Measurements from ENCODE around the gene WDR86.

WDR86 gene

DNA sequence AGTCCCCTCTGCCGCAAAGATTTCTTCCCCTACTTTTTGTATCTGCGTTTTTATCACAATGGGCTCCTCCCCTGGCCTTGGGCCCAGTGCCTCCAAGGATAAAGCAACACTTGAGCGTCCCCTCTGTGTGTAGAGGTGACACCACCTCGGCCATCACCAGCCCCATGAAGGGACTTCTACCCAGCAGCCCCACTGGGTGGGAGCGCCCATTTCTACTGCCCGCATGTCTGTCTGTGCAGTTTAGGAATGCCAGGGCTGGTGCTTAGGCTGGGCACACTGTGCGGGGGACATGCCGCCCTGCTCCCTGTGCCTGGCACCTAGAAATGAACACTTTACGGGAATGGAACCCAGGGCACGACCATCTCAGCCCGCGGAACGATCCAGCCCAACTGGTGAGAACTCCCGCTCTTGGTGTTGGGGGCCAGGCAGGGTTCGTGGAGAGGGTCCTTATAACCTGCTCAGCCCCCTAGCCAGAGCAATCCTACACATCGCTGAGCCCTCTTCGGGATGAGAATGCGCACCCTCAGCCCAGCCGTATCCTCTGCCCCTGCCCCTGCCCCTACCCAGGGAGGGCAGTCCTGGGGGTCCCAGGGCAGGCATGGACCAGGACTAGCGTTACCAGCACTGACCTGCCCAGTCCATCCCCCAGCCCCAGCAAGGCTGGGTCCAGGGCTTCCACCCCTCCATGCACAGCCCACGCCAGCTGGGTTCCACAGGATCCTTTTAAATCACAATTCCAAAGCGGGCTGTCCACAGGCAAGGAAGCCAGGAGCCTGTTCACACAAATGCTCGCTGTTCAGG is 17.3 kb upstream of the WDR86 start:
- no peaks in the 10 kb centered on the region for H3K36me3 ChIP-seq (replicated peaks; ENCODE audit: insufficient read depth, low read length)
- H3F3A ChIP-seq (ENCODE audit: insufficient read depth, low read length): peaks cover 16% of the 10 kb centered on the region
- H3K9ac ChIP-seq (ENCODE audit: low read length): no peak overlapping the region
- no peak for DNase-seq
- no peaks in the 10 kb centered on the region for H3K79me2 ChIP-seq (ENCODE audit: low read length)
- H4K20me1 ChIP-seq (ENCODE audit: insufficient read depth, low read length): no peaks in the 10 kb centered on the region
- no peak for TF ChIP-seq EZH2phosphoT487 (IDR thresholded peaks at IDR 0.05; ENCODE audit: low read length)
- TF ChIP-seq, protein P1, sequence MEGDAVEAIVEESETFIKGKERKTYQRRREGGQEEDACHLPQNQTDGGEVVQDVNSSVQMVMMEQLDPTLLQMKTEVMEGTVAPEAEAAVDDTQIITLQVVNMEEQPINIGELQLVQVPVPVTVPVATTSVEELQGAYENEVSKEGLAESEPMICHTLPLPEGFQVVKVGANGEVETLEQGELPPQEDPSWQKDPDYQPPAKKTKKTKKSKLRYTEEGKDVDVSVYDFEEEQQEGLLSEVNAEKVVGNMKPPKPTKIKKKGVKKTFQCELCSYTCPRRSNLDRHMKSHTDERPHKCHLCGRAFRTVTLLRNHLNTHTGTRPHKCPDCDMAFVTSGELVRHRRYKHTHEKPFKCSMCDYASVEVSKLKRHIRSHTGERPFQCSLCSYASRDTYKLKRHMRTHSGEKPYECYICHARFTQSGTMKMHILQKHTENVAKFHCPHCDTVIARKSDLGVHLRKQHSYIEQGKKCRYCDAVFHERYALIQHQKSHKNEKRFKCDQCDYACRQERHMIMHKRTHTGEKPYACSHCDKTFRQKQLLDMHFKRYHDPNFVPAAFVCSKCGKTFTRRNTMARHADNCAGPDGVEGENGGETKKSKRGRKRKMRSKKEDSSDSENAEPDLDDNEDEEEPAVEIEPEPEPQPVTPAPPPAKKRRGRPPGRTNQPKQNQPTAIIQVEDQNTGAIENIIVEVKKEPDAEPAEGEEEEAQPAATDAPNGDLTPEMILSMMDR (IDR thresholded peaks at IDR 0.05; ENCODE audit: low read length): no peak
- no peak for TF ChIP-seq EZH2 (optimal IDR thresholded peaks at IDR 0.05; ENCODE audit: low read depth, low read length)
- no peak overlapping the region for H2AFZ ChIP-seq (ENCODE audit: low read length)
- no peaks in the 10 kb centered on the region for H3K9me2 ChIP-seq (replicated peaks; ENCODE audit: insufficient read depth, low read length)
- H3K4me3 ChIP-seq (ENCODE audit: low read length): no peak overlapping the region
- H3K4me1 ChIP-seq (ENCODE audit: low read length): peaks cover 18% of the 10 kb centered on the region
- H3K27me3 ChIP-seq (replicated peaks; ENCODE audit: insufficient read depth, low read length): no peaks in the 10 kb centered on the region; the same call in 1 of the 2 replicates
- no peak overlapping the region for H3K27ac ChIP-seq (ENCODE audit: low read length)
- H3K4me2 ChIP-seq (ENCODE audit: low read depth, low read length): no peak overlapping the region
- no peaks in the 10 kb centered on the region for H3K9me3 ChIP-seq (replicated peaks; ENCODE audit: insufficient read depth, low read length)

DNA sequence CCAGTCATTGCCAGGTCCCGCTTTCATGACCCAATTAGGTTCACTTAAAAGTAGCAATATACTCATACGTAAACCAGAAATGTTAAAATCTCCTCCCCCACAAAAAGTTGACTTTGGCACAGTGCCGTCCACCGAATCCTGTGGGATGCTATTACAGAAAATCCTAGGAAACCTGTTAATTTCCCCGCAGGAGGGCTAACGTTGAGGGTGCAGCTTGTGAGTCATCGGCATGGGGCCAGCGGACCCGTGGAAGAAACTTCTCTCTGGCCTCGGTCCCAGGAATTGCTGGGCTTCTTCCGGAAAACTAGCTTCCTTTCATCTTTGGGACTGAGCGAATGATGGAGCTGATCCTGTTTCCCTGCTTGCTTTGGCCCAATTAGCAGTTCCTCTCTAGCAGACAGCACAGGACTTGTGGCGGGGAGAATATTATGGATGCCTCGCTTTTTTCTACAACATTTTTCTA is 16.6 kb upstream of the WDR86 start:
- no peaks in the 10 kb centered on the region for H3K36me3 ChIP-seq (replicated peaks; ENCODE audit: insufficient read depth, low read length)
- H4K20me1 ChIP-seq (ENCODE audit: insufficient read depth, low read length): no peaks in the 10 kb centered on the region
- no peak for DNase-seq
- no peak overlapping the region for H2AFZ ChIP-seq (ENCODE audit: low read length)
- no peaks in the 10 kb centered on the region for H3K9me2 ChIP-seq (replicated peaks; ENCODE audit: insufficient read depth, low read length)
- no peaks in the 10 kb centered on the region; the same call in 1 of the 2 replicates for H3K27me3 ChIP-seq (replicated peaks; ENCODE audit: insufficient read depth, low read length)
- no peak overlapping the region for H3K9ac ChIP-seq (ENCODE audit: low read length)
- no peaks in the 10 kb centered on the region for H3K79me2 ChIP-seq (ENCODE audit: low read length)
- no peaks in the 10 kb centered on the region for H3K9me3 ChIP-seq (replicated peaks; ENCODE audit: insufficient read depth, low read length)
- TF ChIP-seq EZH2 (optimal IDR thresholded peaks at IDR 0.05; ENCODE audit: low read depth, low read length) (no peak), EZH2phosphoT487 (IDR thresholded peaks at IDR 0.05; ENCODE audit: low read length) (no peak)
- TF ChIP-seq, protein P1 (IDR thresholded peaks at IDR 0.05; ENCODE audit: low read length): no peak
- H3K27ac ChIP-seq (ENCODE audit: low read length): no peak overlapping the region
- H3F3A ChIP-seq (ENCODE audit: insufficient read depth, low read length): peaks cover 16% of the 10 kb centered on the region
- no peak overlapping the region for H3K4me3 ChIP-seq (ENCODE audit: low read length)
- no peak overlapping the region for H3K4me2 ChIP-seq (ENCODE audit: low read depth, low read length)
- H3K4me1 ChIP-seq (ENCODE audit: low read length): peaks cover 18% of the 10 kb centered on the region

DNA sequence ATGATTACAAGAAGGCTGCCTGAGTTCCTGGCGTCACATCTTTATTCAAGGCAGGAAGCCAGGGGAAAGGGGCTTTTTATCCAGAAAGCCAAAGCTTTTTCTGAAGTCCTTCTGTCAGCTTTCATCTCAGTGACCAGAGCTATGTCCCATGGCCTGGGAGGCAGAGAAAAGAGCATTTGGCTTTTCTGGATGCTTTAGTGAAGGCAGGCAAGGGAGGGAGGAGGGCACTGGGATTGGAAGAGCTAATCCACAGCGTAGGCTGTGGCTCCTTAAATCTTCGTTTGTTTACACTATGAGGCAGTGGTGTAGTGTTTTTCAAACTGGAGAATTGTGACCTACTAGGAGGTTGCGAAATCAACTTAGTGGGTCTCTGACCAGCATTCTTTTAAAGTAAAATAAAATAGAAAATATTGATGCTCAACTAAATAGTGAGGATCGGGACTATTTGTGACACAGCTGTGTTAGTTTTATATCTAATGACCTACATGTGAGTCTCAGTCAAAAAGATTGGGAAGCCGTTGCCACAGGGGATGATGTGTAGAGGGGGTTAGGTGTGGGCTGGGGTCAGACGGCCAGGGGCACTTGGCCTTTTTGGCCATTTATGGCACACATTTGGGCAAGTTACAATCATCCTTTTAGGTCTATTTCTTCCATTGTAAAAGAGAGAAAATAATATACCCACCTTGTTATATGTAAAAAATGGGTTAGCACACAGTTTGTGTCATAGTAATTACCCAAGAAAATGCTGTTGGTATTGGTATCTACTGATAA is 16.0 kb upstream of the WDR86 start:
- H3K9me3 ChIP-seq (replicated peaks; ENCODE audit: insufficient read depth, low read length): no peaks in the 10 kb centered on the region
- H3K79me2 ChIP-seq (ENCODE audit: low read length): no peaks in the 10 kb centered on the region
- no peak for DNase-seq
- H3K9ac ChIP-seq (ENCODE audit: low read length): no peak overlapping the region
- H4K20me1 ChIP-seq (ENCODE audit: insufficient read depth, low read length): no peaks in the 10 kb centered on the region
- no peak overlapping the region for H3K4me2 ChIP-seq (ENCODE audit: low read depth, low read length)
- H3F3A ChIP-seq (ENCODE audit: insufficient read depth, low read length): peaks cover 16% of the 10 kb centered on the region
- H3K9me2 ChIP-seq (replicated peaks; ENCODE audit: insufficient read depth, low read length): no peaks in the 10 kb centered on the region
- no peak overlapping the region for H3K4me3 ChIP-seq (ENCODE audit: low read length)
- H3K4me1 ChIP-seq (ENCODE audit: low read length): peaks cover 18% of the 10 kb centered on the region
- H3K27ac ChIP-seq (ENCODE audit: low read length): no peak overlapping the region
- no peak overlapping the region for H2AFZ ChIP-seq (ENCODE audit: low read length)
- H3K36me3 ChIP-seq (replicated peaks; ENCODE audit: insufficient read depth, low read length): no peaks in the 10 kb centered on the region
- TF ChIP-seq EZH2phosphoT487 (IDR thresholded peaks at IDR 0.05; ENCODE audit: low read length): no peak
- no peak for TF ChIP-seq EZH2 (optimal IDR thresholded peaks at IDR 0.05; ENCODE audit: low read depth, low read length)
- TF ChIP-seq, protein P1 (IDR thresholded peaks at IDR 0.05; ENCODE audit: low read length): no peak
- no peaks in the 10 kb centered on the region; the same call in 1 of the 2 replicates for H3K27me3 ChIP-seq (replicated peaks; ENCODE audit: insufficient read depth, low read length)

Measured in MM.1S (cell line).